GM12878 (cell line): ENCODE measurements around the gene DLX5. TPM values are rescaled to one million over a fixed set of nuclear protein-coding genes. Genes with fewer than 3 reads are reported as not detected.

Experiments
- CHD2 ChIP-seq: IDR thresholded peaks from 2 replicates; pipeline ENCODE4 v1.6.1; 2011; ENCODE audit warnings: low read depth, low read length, improper control_type of control experiment, borderline replicate concordance
- CREM ChIP-seq: IDR thresholded peaks from 2 replicates; pipeline ENCODE4 v1.6.1; 2014; ENCODE audit warnings: antibody characterized with exemption, low read depth
- CTCF ChIP-seq, 3 experiments: IDR thresholded peaks in 2 of 3; conservative IDR thresholded peaks in 1 of 3; 2 replicates each; pipeline ENCODE4 v1.5.1; 2011; ENCODE audit warnings: low read depth in 3 of 3, low read length in 3 of 3, mild to moderate bottlenecking in 3 of 3, control low read depth in 2 of 3, moderate library complexity in 2 of 3, inconsistent platforms in 1 of 3, mixed read lengths in 1 of 3; ENCODE audit not compliant: control insufficient read depth in 2 of 3, insufficient read depth in 1 of 3; ENCODE audit errors: extremely low read depth in 1 of 3
- GATAD2B ChIP-seq: fragments of 450-650 bp; conservative IDR thresholded peaks from 2 replicates; pipeline ENCODE4 v1.6.1; 2017; ENCODE audit warnings: low read depth, mild to moderate bottlenecking, moderate library complexity
- MEF2B ChIP-seq: fragments of 450-650 bp; IDR thresholded peaks from 2 replicates; pipeline ENCODE4 v1.6.1; 2018; ENCODE audit warnings: mild to moderate bottlenecking, moderate library complexity; ENCODE audit not compliant: partially characterized antibody, poor library complexity, severe bottlenecking
- PKNOX1 ChIP-seq: fragments of 450-650 bp; IDR thresholded peaks from 2 replicates; pipeline ENCODE4 v1.6.1; 2016; ENCODE audit warnings: mild to moderate bottlenecking
- ZNF592 ChIP-seq: fragments of 450-650 bp; IDR thresholded peaks from 2 replicates; pipeline ENCODE4 v1.6.1; 2017; ENCODE audit warnings: mild to moderate bottlenecking, moderate library complexity
- polyA plus RNA-seq, 11 experiments: library from polyadenylated mRNA; depleted of rRNA in 4 of 11; unstranded in 6 of 11; stranded (reverse) in 5 of 11; fragments of >200 nt; fragmentation: Nextera tagmentation in 4 of 11; fragmentation: Illumina TruSeq in 1 of 11; extraction: Ambion mirVana in 4 of 11; extraction: Trizol in 1 of 11; gene quantifications; 1 replicate in 1 of 11; 2 replicates in 10 of 11; pipeline versions ENCODE4 v1.2.1 to v1.2.3, GENCODE V29; 2011 to 2016; ENCODE audit warnings: inconsistent platforms in 2 of 11, missing spikeins in 2 of 11, low read depth in 1 of 11
- total RNA-seq, 4 experiments: library from RNA; depleted of rRNA in 3 of 4; stranded (reverse); fragments of >200 nt in 3 of 4; fragmentation: Illumina TruSeq in 1 of 4; extraction: Trizol in 1 of 4; gene quantifications; 2 replicates each; pipeline versions ENCODE4 v1.2.1 to v1.2.3, GENCODE V29; 2013 to 2021

The DLX5 gene
- total and polyA plus RNA-seq, 10 of the 15 experiments (the other 5 are each of a cell fraction or from before 2014, with no cell fraction given), result not detected

GRCh38 chr7:96992192-96993005, 32.2 kb downstream of the DLX5 start (continued):
- no peak for TF ChIP-seq ZNF592
- TF ChIP-seq CREM, result no peak
- TF ChIP-seq CHD2, result no peak
- no peak for TF ChIP-seq MEF2B
- TF ChIP-seq PKNOX1, result no peak
- TF ChIP-seq CTCF (IDR thresholded peaks at IDR 0.05 in 2 of 3, conservative IDR thresholded peaks at IDR 0.05 in 1 of 3; ENCODE audit: control insufficient read depth in 2 of 3, extremely low read depth in 1 of 3, insufficient read depth in 1 of 3, low read depth in 3 of 3, low read length in 3 of 3), result no peak
- TF ChIP-seq GATAD2B, result no peak
